HFFc6 (cell line): ENCODE data around the gene ZNF620. TPM values are rescaled to one million over a fixed set of nuclear protein-coding genes. Genes with fewer than 3 reads are reported as not detected.
A peak's percentile ranks its signal among the peaks of the same experiment; 100 is the strongest.
"Not testable (repeated sequence)": the region's sequence is repeated elsewhere in the genome, so short reads cannot be mapped to it uniquely, and the experiment has no call there.

Experiments
- DNase-seq: peaks from one replicate; pipeline ENCODE4 v3.0.0-alpha.2; 2018
- H3K27ac Mint-ChIP-seq: 2 replicates; pipeline ENCODE4 v1.8.0; 2020; ENCODE audit warnings: mild to moderate bottlenecking, mixed read lengths
- H3K27me3 Mint-ChIP-seq: 2 replicates; pipeline ENCODE4 v1.8.0; 2021; ENCODE audit warnings: mild to moderate bottlenecking, moderate library complexity, mixed read lengths; ENCODE audit not compliant: insufficient read depth
- H3K36me3 Mint-ChIP-seq: 2 replicates; pipeline ENCODE4 v1.8.0; 2021; ENCODE audit warnings: low read depth, mixed read lengths
- H3K4me1 Mint-ChIP-seq: 2 replicates; pipeline ENCODE4 v1.8.0; 2020; ENCODE audit warnings: low read depth, mixed read lengths
- H3K4me3 Mint-ChIP-seq: 2 replicates; pipeline ENCODE4 v1.8.0; 2020; ENCODE audit warnings: mild to moderate bottlenecking, moderate library complexity, mixed read lengths
- H3K9me3 Mint-ChIP-seq: 2 replicates; pipeline ENCODE4 v1.8.0; 2020; ENCODE audit warnings: mild to moderate bottlenecking, mixed read lengths
- CTCF ChIP-seq: fragments of 200-600 bp; sonication (generic); IDR thresholded peaks from 2 replicates; pipeline ENCODE4 v1.5.0; 2021; ENCODE audit warnings: antibody characterized with exemption, mild to moderate bottlenecking
- total RNA-seq, 6 experiments: library from RNA; stranded (reverse); fragmentation: NEBNext Ultra II Directional; extraction: Animal tissue kit (Norgen Biotek cat#: 25700); gene quantifications; 2 replicates in 1 of 6; 3 replicates in 5 of 6; pipeline ENCODE4 v1.2.3, GENCODE V29; 2021

Gene ZNF620
- total RNA-seq, 6 experiments from 2014 or later, result 0.54 to 1.2 (median 0.69) TPM

- no peak for DNase-seq
- Mint-ChIP-seq H3K9me3 (peaks cover 5% of the 10 kb centered on the region; the same call in 1 of the 2 replicates), H3K27me3 (peaks cover 2% of the 10 kb centered on the region; the same call in 1 of the 2 replicates), H3K36me3 (peaks cover 38% of the 10 kb centered on the region), H3K27ac (no peak overlapping the region), H3K4me3 (no peak overlapping the region; the same call in 1 of the 2 replicates), H3K4me1 (peaks cover 23% of the 10 kb centered on the region)
- no peak for TF ChIP-seq CTCF
These were observed 44.7 kb upstream of the ZNF620 start for GRCh38 chr3:40461161-40461560.

GRCh38 chr3:40462838-40463237, 43.0 kb upstream of the ZNF620 start:
- DNase-seq, H3K27me3 Mint-ChIP-seq, H3K27ac Mint-ChIP-seq, H3K9me3 Mint-ChIP-seq, H3K4me3 Mint-ChIP-seq: not testable (repeated sequence)
- H3K36me3 Mint-ChIP-seq, result peaks cover 27% of the 10 kb centered on the region
- peaks cover 16% of the 10 kb centered on the region for H3K4me1 Mint-ChIP-seq

- Mint-ChIP-seq H3K4me3 (no peak overlapping the region), H3K4me1 (peaks cover 8% of the 10 kb centered on the region), H3K9me3 (no peaks in the 10 kb centered on the region), H3K27ac (no peak overlapping the region), H3K36me3 (peaks cover 20% of the 10 kb centered on the region), H3K27me3 (peaks cover 2% of the 10 kb centered on the region; the same call in 1 of the 2 replicates)
- no peak for TF ChIP-seq CTCF
- DNase-seq, result no peak
These were observed 42.3 kb upstream of the ZNF620 start for GRCh38 chr3:40463579-40463978.

- Mint-ChIP-seq H3K36me3 (peaks cover 12% of the 10 kb centered on the region), H3K4me1 (no peaks in the 10 kb centered on the region), H3K9me3 (no peaks in the 10 kb centered on the region), H3K27ac (peak overlapping the region; percentile 43), H3K27me3 (no peaks in the 10 kb centered on the region; the same call in 1 of the 2 replicates), H3K4me3 (no peak overlapping the region)
- no peak for TF ChIP-seq CTCF
- no peak for DNase-seq
These were observed 41.3 kb upstream of the ZNF620 start for GRCh38 chr3:40464339-40465110.

GRCh38 chr3:40465111-40465407, 40.8 kb upstream of the ZNF620 start:
- Mint-ChIP-seq H3K27me3 (no peaks in the 10 kb centered on the region; the same call in 1 of the 2 replicates), H3K27ac (peak overlapping the region; percentile 43), H3K4me1 (no peaks in the 10 kb centered on the region), H3K36me3 (peaks cover 12% of the 10 kb centered on the region), H3K9me3 (no peaks in the 10 kb centered on the region), H3K4me3 (no peak overlapping the region)
- no peak for TF ChIP-seq CTCF
- no peak for DNase-seq

GRCh38 chr3:40465456-40465855, 40.4 kb upstream of the ZNF620 start:
- no peak for DNase-seq
- Mint-ChIP-seq H3K36me3 (peaks cover 12% of the 10 kb centered on the region), H3K27ac (peak overlapping the region; percentile 43), H3K4me1 (no peaks in the 10 kb centered on the region), H3K9me3 (no peaks in the 10 kb centered on the region), H3K4me3 (no peak overlapping the region), H3K27me3 (no peaks in the 10 kb centered on the region; the same call in 1 of the 2 replicates)
- TF ChIP-seq CTCF, result no peak
